ENCODE measurements around the gene CASQ2. TPM values are rescaled to one million over a fixed set of nuclear protein-coding genes. Genes with fewer than 3 reads are reported as not detected.

CASQ2 gene
- total RNA-seq, 1 donor from 2014 or later, result 0.11 TPM

DNA sequence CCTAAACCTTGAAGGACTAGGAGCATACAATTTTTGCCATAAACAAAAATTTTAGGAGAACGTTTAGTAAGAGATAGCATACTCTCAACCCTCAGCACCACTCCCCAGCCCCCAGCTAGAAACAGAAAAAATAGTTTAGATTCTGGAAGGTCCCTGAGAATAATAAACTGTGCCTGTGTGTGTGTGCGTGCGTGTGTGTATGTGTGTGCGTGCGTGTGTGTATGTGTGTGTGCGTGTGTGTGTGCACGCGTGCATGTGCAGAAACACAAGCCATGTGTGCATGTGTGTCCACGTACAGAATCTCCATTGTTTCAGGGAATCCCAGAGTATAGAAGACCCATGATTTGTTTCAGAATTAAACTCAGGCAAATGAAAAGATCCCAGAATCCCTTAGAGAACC, 62.6 kb downstream of the CASQ2 start:
- H3K9me3 Mint-ChIP-seq (ENCODE audit: unreplicated experiment), result peaks cover 2% of the 10 kb centered on the region

DNA sequence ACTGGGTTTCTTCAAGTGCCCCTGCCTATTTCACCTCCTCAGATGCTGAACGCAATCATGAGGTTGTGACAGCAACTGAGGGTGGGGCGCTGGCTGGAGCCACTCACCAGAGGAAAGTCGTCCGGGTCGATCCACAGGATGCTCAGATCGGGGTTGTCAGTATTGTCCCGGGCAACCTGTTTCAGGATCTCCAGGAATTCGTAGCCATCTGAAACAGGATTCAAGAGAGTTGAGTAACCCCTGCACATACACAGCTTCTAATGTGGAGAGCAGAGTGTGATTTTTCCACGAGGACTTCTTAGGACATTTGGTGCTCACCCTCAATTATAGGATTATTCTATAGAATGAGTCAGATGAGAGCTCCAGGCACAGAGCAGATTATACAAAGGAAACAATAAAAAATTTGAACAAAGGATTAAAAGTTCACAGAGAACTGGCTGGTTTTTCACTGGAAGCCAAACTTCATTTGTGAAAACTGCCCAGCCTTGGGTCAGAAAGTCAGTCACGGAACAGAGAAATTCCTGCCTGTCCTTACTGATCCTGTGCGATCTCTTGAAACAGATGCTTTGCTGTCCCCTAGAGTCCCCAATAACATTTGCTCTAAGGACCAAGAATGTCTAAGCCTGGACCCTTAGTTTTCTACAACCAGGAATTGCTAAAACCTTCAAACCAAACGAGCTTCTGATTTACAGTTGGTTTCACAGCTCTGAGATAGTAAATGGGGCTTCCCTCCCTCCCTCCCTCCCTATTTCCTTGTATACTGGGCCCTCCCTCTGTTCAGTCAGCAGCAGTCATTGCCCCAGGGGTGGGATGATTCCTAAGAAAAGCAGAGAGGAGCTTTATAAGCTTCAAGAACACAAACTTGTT, 63.2 kb downstream of the CASQ2 start:
- H2AFZ ChIP-seq (ENCODE audit: low read depth, low read length), result no peak overlapping the region
- no peak overlapping the region for H3K9ac ChIP-seq (ENCODE audit: low read length)
- DNase-seq (ENCODE audit: low read depth), result no peak
- no peak overlapping the region for H3K4me3 Mint-ChIP-seq (ENCODE audit: unreplicated experiment)
- no peak overlapping the region for H3K27ac ChIP-seq (ENCODE audit: low read depth, low read length)
- peaks cover 14% of the 10 kb centered on the region for H3K27me3 ChIP-seq (ENCODE audit: insufficient read depth, low read length)
- no peak for FAIRE-seq
- H3K9me3 ChIP-seq (ENCODE audit: insufficient read depth, low read depth, low read length), result no peaks in the 10 kb centered on the region
- no peaks in the 10 kb centered on the region for H3K36me3 ChIP-seq (ENCODE audit: insufficient read depth, low read length)
- no peak overlapping the region for H3K4me2 ChIP-seq (ENCODE audit: low read length)
- no peak overlapping the region for H3K4me3 ChIP-seq (ENCODE audit: insufficient read depth, low read depth, low read length)
- H3K79me2 ChIP-seq (ENCODE audit: insufficient read depth, low read length), result no peaks in the 10 kb centered on the region
- no peak for TF ChIP-seq EZH2 (IDR thresholded peaks at IDR 0.05; ENCODE audit: insufficient read depth, low read length)
- TF ChIP-seq, protein P1, sequence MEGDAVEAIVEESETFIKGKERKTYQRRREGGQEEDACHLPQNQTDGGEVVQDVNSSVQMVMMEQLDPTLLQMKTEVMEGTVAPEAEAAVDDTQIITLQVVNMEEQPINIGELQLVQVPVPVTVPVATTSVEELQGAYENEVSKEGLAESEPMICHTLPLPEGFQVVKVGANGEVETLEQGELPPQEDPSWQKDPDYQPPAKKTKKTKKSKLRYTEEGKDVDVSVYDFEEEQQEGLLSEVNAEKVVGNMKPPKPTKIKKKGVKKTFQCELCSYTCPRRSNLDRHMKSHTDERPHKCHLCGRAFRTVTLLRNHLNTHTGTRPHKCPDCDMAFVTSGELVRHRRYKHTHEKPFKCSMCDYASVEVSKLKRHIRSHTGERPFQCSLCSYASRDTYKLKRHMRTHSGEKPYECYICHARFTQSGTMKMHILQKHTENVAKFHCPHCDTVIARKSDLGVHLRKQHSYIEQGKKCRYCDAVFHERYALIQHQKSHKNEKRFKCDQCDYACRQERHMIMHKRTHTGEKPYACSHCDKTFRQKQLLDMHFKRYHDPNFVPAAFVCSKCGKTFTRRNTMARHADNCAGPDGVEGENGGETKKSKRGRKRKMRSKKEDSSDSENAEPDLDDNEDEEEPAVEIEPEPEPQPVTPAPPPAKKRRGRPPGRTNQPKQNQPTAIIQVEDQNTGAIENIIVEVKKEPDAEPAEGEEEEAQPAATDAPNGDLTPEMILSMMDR (IDR thresholded peaks at IDR 0.05; ENCODE audit: insufficient read depth, low read depth, low read length), result no peak
- H3K27me3 Mint-ChIP-seq (ENCODE audit: low read depth, unreplicated experiment), result peaks cover 14% of the 10 kb centered on the region
- no peak overlapping the region for H3K27ac Mint-ChIP-seq (ENCODE audit: unreplicated experiment)
- peaks cover 10% of the 10 kb centered on the region for H3K4me1 Mint-ChIP-seq (ENCODE audit: low read depth, unreplicated experiment)
- H3K4me1 ChIP-seq (ENCODE audit: insufficient read depth, low read length), result no peaks in the 10 kb centered on the region
- peaks cover 2% of the 10 kb centered on the region for H3K9me3 Mint-ChIP-seq (ENCODE audit: unreplicated experiment)
- no peaks in the 10 kb centered on the region for H4K20me1 ChIP-seq (ENCODE audit: insufficient read depth, low read length)
- H3K36me3 Mint-ChIP-seq (ENCODE audit: low read depth, unreplicated experiment), result peaks cover 1% of the 10 kb centered on the region

More for the DNA sequence above, 62.6 kb downstream of the CASQ2 start:
- peaks cover 14% of the 10 kb centered on the region for H3K27me3 ChIP-seq (ENCODE audit: insufficient read depth, low read length)
- H3K9ac ChIP-seq (ENCODE audit: low read length), result no peak overlapping the region
- Mint-ChIP-seq H3K4me3 (ENCODE audit: unreplicated experiment) (no peak overlapping the region), H3K27ac (ENCODE audit: unreplicated experiment) (no peak overlapping the region), H3K36me3 (ENCODE audit: low read depth, unreplicated experiment) (peaks cover 1% of the 10 kb centered on the region), H3K4me1 (ENCODE audit: low read depth, unreplicated experiment) (peaks cover 10% of the 10 kb centered on the region), H3K27me3 (ENCODE audit: low read depth, unreplicated experiment) (peaks cover 12% of the 10 kb centered on the region)
- TF ChIP-seq, protein P1 (IDR thresholded peaks at IDR 0.05; ENCODE audit: insufficient read depth, low read depth, low read length), result no peak
- TF ChIP-seq EZH2 (IDR thresholded peaks at IDR 0.05; ENCODE audit: insufficient read depth, low read length), result no peak
- no peak overlapping the region for H3K4me3 ChIP-seq (ENCODE audit: insufficient read depth, low read depth, low read length)
- no peaks in the 10 kb centered on the region for H3K79me2 ChIP-seq (ENCODE audit: insufficient read depth, low read length)
- DNase-seq (ENCODE audit: low read depth) (no peak), FAIRE-seq (no peak)
- H4K20me1 ChIP-seq (ENCODE audit: insufficient read depth, low read length), result no peaks in the 10 kb centered on the region
- H3K9me3 ChIP-seq (ENCODE audit: insufficient read depth, low read depth, low read length), result no peaks in the 10 kb centered on the region
- H3K4me1 ChIP-seq (ENCODE audit: insufficient read depth, low read length), result no peaks in the 10 kb centered on the region
- no peak overlapping the region for H3K27ac ChIP-seq (ENCODE audit: low read depth, low read length)
- H3K36me3 ChIP-seq (ENCODE audit: insufficient read depth, low read length), result no peaks in the 10 kb centered on the region
- H2AFZ ChIP-seq (ENCODE audit: low read depth, low read length), result no peak overlapping the region
- H3K4me2 ChIP-seq (ENCODE audit: low read length), result no peak overlapping the region

DNA sequence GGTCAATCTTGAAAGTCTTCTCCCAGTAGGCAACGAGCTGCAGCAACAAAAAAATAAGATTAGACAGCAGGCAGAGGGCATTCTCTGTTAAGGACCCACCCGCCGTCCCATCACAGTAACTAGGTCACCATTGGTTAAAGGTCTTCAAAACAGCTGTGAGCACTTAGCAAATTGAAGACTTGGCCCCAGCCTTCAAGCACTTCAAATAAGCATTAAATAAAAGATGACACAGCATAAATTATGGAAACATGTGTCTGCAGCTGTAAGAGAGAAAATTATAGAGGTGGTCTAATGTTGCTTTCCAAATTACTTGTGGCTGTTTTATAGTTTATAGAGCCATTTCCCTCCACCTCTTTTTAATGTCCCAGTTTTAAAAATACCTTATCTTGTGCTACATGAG, 65.6 kb downstream of the CASQ2 start:
- H3K27me3 Mint-ChIP-seq (ENCODE audit: low read depth, unreplicated experiment), result peaks cover 4% of the 10 kb centered on the region
- no peak overlapping the region for H3K4me2 ChIP-seq (ENCODE audit: low read length)
- H3K27ac Mint-ChIP-seq (ENCODE audit: unreplicated experiment), result no peak overlapping the region
- H4K20me1 ChIP-seq (ENCODE audit: insufficient read depth, low read length), result no peaks in the 10 kb centered on the region
- H3K9me3 ChIP-seq (ENCODE audit: insufficient read depth, low read depth, low read length), result no peaks in the 10 kb centered on the region
- no peak overlapping the region for H3K4me3 Mint-ChIP-seq (ENCODE audit: unreplicated experiment)
- no peak overlapping the region for H3K9ac ChIP-seq (ENCODE audit: low read length)
- H3K4me1 ChIP-seq (ENCODE audit: insufficient read depth, low read length), result no peaks in the 10 kb centered on the region
- DNase-seq (ENCODE audit: low read depth) (no peak), FAIRE-seq (no peak)
- H3K79me2 ChIP-seq (ENCODE audit: insufficient read depth, low read length), result no peaks in the 10 kb centered on the region
- no peaks in the 10 kb centered on the region for H3K36me3 ChIP-seq (ENCODE audit: insufficient read depth, low read length)
- TF ChIP-seq EZH2 (IDR thresholded peaks at IDR 0.05; ENCODE audit: insufficient read depth, low read length), result no peak
- TF ChIP-seq, protein P1 (IDR thresholded peaks at IDR 0.05; ENCODE audit: insufficient read depth, low read depth, low read length), result no peak
- no peaks in the 10 kb centered on the region for H3K36me3 Mint-ChIP-seq (ENCODE audit: low read depth, unreplicated experiment)
- no peak overlapping the region for H2AFZ ChIP-seq (ENCODE audit: low read depth, low read length)
- peaks cover 8% of the 10 kb centered on the region for H3K4me1 Mint-ChIP-seq (ENCODE audit: low read depth, unreplicated experiment)
- H3K9me3 Mint-ChIP-seq (ENCODE audit: unreplicated experiment), result no peaks in the 10 kb centered on the region
- peaks cover 2% of the 10 kb centered on the region for H3K27me3 ChIP-seq (ENCODE audit: insufficient read depth, low read length)
- H3K27ac ChIP-seq (ENCODE audit: low read depth, low read length), result no peak overlapping the region
- no peak overlapping the region for H3K4me3 ChIP-seq (ENCODE audit: insufficient read depth, low read depth, low read length)

Data from astrocyte (in vitro differentiated cells and primary cell).